HFF-Myc (cell line): ENCODE measurements around the gene OAF.
"Not testable (repeated sequence)": the region's sequence is repeated elsewhere in the genome, so short reads cannot be mapped to it uniquely, and the experiment has no call there.

ENCODE experiments used
- DNase-seq: peaks from one replicate; pipeline ENCODE4 v3.0.0-alpha.2; 2011; ENCODE audit warnings: low read depth; ENCODE audit errors: extremely low read depth
- H3K4me3 ChIP-seq: replicated peaks from 2 replicates; pipeline ENCODE4 v1.5.1; 2011; ENCODE audit warnings: low read depth, mild to moderate bottlenecking, control low read depth, low read length
- TF ChIP-seq, protein P1 (sequence below): IDR thresholded peaks from 2 replicates; pipeline ENCODE4 v1.5.1; 2012; ENCODE audit warnings: mild to moderate bottlenecking, low read depth, low read length, control low read depth; ENCODE audit errors: missing control alignments

OAF gene

DNA sequence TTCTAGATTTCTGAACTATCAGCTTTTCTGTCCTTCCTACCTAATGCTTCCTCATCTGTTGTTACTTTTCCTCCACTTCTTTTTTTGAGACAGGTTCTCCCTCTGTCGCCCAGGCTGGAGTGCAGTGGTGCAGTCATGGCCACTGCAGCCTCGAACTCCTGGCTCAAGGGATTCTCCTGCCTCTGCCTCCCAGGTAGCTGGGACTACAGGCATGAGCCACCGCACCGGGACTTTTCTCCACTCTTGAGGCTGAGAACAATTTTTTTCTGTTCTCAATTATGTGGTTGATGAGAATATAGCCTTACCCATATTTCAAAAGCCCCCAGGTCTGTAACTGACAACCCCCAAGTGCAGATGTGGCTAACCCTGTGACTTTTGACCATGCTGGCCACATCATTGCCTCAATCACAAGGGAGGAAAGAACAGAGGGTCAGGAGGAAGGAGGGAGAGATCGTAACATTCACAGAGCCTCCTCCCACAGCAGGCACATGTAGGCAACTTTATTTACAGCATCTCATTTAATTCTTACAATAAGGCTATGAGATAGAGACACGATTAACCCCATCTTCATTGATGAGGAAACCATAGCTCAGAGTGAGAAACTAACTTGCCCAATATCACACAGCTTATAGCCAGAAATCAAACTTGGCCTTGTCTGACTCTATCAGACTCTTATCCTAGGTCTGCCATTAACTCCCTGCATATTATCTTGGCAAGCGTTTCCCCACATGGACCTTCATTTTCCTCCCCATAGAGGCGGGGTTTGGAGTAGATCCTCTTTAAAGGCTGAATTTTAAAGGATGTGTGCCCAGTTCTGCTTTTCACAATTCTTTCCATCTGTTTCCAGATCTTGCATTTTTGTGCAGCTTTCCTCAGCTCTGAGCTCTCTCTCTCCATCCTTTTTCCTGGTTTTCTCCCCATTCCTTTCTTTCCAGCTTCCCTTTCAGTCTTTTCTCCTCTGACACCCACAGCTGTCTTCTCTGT is 38.7 kb downstream of the OAF start:
- no peak for DNase-seq
- H3K4me3 ChIP-seq = no peak overlapping the region
- TF ChIP-seq, protein P1, sequence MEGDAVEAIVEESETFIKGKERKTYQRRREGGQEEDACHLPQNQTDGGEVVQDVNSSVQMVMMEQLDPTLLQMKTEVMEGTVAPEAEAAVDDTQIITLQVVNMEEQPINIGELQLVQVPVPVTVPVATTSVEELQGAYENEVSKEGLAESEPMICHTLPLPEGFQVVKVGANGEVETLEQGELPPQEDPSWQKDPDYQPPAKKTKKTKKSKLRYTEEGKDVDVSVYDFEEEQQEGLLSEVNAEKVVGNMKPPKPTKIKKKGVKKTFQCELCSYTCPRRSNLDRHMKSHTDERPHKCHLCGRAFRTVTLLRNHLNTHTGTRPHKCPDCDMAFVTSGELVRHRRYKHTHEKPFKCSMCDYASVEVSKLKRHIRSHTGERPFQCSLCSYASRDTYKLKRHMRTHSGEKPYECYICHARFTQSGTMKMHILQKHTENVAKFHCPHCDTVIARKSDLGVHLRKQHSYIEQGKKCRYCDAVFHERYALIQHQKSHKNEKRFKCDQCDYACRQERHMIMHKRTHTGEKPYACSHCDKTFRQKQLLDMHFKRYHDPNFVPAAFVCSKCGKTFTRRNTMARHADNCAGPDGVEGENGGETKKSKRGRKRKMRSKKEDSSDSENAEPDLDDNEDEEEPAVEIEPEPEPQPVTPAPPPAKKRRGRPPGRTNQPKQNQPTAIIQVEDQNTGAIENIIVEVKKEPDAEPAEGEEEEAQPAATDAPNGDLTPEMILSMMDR = no peak

GRCh38 chr11:120253377-120253776 is 42.5 kb downstream of the OAF start:
- not testable (repeated sequence) for DNase-seq, H3K4me3 ChIP-seq

DNA sequence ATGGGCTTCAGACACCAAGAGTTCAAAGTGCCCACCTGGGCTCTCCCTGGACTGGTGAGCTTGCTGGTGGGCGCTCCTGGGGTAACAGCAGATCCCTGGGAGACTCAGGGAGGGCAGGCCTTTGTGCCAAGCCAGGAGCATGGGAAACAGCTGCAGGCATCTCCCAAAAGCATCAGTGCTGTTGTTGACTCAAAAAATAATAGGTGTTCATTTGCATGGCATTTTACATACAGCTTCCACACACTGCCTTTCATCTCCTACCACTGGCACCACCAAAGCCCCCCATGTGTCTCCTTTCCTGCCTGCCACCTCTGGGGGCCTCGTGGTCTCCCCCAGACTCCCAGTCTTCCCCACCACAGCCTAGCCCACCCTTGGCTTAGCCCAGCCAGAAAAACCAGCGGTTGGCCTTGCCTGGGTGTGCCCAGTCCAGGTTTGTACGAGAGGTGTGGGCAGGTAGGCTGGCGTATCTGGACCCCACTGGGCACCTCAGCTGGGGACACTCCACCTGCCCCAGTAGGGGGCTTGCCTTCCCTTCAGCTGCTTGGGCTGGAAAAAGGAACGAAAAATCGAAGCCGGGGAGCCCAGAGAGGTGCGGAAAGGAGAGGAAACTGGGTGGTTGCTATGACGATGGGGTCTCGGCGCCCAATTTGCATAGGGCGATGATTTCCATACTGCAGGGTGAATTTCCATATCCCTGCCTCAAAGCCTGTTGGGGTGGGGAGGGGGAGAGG is 44.1 kb downstream of the OAF start:
- TF ChIP-seq, protein P1 = no peak
- no peak overlapping the region for H3K4me3 ChIP-seq
- DNase-seq = no peak

DNA sequence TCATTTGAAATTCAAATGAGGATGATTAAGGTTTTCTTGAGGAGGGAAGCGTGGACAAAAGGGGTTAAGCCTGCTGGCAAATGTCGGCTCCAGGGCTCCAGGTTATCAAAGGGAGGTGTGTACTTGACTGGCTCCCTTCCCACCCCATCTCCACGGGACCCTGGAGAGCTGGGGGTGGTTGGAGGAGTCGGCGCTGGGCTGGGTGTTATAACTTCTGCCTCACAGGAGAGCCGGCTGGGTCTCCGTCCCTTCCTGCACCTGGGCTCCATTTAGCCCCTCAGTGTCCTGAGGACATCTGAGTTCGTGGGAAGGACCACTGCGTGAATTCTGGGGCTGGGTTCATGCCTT is 44.7 kb downstream of the OAF start:
- TF ChIP-seq, protein P1 = no peak
- no peak for DNase-seq
- no peak overlapping the region for H3K4me3 ChIP-seq

DNA sequence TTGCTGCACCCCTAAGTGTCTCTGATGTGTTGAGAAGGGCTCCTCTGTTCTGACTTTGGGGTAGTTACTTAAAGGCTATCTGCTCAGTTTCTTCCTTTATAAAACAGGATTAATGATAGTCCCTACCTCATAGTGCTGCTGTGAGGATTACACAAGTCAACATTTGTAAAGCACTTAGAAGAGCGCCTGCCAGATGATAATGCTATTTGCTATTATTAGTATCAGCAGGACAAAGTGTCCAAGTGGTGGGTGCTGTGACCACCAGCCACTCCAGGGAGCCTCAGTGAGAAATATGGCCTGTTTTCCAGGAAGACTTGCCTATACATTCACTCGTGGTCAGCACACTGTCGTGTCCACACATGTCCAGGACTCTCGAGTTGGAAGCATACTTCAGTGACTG is 45.3 kb downstream of the OAF start:
- DNase-seq = no peak
- TF ChIP-seq, protein P1 = no peak
- H3K4me3 ChIP-seq = no peak overlapping the region

GRCh38 chr11:120256779-120257178 is 45.9 kb downstream of the OAF start:
- no peak for DNase-seq
- TF ChIP-seq, protein P1 = no peak
- no peak overlapping the region for H3K4me3 ChIP-seq

- TF ChIP-seq, protein P1 = no peak
- DNase-seq = no peak
- H3K4me3 ChIP-seq = no peak overlapping the region
These were observed 46.5 kb downstream of the OAF start for GRCh38 chr11:120257346-120257745.
